GM18951 (cell line): Measurements from ENCODE around the gene GPI.
A peak's percentile ranks its signal among the peaks of the same experiment; 100 is the strongest.
"Not testable (repeated sequence)": the region's sequence is repeated elsewhere in the genome, so short reads cannot be mapped to it uniquely, and the experiment has no call there.

Source experiments
- POLR2A ChIP-seq: IDR thresholded peaks from 4 replicates; pipeline ENCODE4 v1.6.1; 2011; ENCODE audit warnings: mild to moderate bottlenecking; ENCODE audit not compliant: insufficient read length, insufficient read depth; ENCODE audit errors: extremely low read depth
- in situ Hi-C: fragments of 300-500 bp; cut with MboI; formaldehyde crosslinking; loops from one replicate; pipeline ENCODE4 v1.12.0; 2022; ENCODE audit warnings: low sequenced_read_pairs, mixed read lengths, inconsistent platforms; ENCODE audit not compliant: unreplicated experiment

GPI gene

DNA sequence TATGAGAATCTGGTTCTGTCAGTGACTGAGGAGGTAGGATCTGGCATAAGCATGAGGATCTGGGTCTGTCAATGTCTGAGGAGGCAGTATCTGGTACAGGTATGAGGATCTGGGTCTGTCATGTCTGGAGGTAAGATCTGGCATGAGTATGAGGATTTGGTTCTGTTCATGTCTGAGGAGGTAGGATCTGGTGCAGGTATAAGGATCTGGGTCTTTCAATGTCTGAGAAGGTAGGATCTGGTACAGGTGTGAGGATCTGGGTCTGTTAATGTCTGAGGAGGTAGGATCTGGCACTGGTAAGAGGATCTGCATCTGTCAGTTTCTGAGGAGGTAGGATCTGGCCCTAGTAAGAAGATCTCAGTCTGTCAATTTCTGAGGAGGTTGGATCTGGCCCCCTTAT is 26.8 kb downstream of the GPI start:
- in situ Hi-C loops = no loop called here
- TF ChIP-seq POLR2A = no peak

DNA sequence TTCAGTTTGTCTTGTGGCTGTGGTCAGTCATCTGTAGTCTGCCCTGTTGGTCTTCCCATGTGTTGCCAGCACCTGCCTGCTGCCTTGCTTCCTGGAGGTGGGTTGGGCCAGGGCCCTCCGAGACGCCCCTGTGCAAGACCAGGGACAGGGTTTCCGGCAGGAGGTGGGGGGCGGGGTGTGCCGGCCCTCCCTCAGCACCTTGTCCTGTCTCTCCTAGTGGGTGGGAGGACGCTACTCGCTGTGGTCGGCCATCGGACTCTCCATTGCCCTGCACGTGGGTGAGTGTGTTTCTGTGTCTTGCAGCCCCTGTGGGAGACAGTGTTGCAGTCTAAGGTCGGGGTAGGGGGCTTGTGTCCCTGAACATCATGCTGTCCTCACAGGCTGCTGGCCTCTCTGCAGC is 28.0 kb downstream of the GPI start:
- no peak for TF ChIP-seq POLR2A
- in situ Hi-C loops = no loop called here

DNA sequence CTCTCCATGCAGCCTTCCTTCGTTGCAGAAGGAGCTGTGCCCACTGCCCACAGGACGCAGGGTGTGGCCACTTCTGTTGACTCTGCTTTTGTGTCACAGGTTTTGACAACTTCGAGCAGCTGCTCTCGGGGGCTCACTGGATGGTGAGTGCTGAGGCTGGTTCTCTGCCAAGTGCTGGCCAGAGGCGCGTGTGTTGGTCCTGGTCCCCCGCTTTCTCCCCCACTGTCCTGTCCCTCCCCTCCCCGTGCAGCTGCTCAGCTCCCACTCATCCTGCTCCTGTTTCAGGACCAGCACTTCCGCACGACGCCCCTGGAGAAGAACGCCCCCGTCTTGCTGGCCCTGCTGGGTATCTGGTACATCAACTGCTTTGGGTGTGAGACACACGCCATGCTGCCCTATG is 28.6 kb downstream of the GPI start:
- in situ Hi-C loops = no loop called here
- no peak for TF ChIP-seq POLR2A

DNA sequence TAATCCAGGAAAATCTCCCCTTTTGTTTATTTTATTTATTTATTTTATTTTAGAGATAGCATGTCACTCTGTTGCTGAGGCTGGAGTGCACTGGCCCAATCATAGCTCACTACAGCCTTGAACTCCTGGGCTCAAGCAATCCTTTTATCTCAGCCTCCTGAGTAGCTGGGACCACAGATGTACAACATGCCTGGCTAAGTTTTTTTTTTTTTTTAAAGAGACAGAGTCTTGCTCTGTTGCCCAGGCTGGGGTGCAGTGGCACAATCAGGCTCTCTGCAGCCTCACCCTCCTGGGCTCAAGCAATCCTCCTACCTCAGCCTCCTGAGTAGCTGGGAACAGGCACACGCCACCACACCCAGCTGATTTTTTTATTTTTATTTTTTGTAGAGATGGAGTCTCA is 32.9 kb downstream of the GPI start:
- in situ Hi-C loops = no loop called here

DNA sequence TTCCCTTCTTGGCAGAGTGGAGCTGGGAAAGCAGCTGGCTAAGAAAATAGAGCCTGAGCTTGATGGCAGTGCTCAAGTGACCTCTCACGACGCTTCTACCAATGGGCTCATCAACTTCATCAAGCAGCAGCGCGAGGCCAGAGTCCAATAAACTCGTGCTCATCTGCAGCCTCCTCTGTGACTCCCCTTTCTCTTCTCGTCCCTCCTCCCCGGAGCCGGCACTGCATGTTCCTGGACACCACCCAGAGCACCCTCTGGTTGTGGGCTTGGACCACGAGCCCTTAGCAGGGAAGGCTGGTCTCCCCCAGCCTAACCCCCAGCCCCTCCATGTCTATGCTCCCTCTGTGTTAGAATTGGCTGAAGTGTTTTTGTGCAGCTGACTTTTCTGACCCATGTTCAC is 34.9 kb downstream of the GPI start:
- TF ChIP-seq POLR2A = no peak

More for the DNA sequence above, 32.9 kb downstream of the GPI start:
- TF ChIP-seq POLR2A = no peak

DNA sequence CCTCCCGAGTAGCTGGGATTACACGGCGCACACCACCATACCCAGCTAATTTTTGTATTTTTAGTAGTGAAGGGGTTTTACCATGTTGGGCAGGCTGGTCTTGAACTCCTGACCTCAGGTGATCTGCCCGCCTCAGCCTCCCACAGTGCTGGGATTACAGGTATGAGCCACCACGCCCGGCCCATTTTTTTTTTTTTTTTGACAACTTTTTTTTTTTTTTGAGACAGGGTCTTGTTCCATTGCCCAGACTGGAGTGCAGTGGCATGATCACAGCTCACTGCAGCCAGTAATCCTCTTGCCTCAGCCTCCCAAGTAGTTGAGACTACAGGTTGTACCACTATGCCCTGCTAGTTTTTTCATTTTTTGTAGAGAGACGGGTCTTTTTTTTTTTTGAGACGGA is 35.8 kb downstream of the GPI start:
- in situ Hi-C loops = not testable (repeated sequence)

More for the DNA sequence above, 34.9 kb downstream of the GPI start:
- in situ Hi-C loops = no loop called here

DNA sequence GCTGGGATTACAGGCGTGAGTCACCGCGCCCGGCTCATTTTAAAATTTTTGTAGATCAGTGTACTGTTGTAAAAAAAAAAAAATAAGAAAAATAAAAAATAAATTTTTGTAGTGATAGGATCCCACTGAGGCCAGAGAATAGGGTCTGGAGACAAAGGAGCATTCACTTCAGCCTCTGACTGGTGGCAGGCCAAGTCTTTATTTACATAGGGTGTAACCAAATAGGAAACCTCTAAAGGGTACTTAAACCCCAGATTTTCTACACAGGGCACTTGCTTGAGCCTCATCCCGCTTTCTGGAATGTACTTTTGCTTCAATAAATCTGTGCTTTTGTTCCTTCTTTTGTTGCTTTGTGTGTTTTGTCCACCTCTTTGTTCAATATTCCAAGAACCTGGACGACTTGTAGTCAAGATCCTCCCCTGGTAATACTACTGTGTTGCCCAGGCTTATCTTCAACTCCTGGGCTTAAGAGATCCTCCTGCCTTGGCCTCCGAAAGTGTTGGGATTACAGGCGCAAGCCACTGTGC is 37.1 kb downstream of the GPI start:
- no peak for TF ChIP-seq POLR2A
- in situ Hi-C loops = no loop called here

DNA sequence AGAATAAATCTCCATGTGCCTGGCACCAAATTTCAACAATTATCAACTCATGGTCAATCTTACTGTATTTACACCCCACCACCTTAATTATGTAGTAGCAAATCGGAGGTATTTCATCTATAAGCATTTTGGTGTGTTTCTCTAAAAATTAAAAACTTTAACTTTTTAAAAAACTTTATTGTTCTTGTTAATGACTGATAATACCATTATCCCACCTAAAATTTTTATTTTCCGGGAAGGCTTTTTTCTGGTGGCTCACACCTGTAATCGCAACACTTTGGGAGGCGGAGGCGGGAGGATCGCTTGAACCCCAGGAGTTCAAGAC is 38.8 kb downstream of the GPI start:
- in situ Hi-C loops = no loop called here
- no peak for TF ChIP-seq POLR2A

DNA sequence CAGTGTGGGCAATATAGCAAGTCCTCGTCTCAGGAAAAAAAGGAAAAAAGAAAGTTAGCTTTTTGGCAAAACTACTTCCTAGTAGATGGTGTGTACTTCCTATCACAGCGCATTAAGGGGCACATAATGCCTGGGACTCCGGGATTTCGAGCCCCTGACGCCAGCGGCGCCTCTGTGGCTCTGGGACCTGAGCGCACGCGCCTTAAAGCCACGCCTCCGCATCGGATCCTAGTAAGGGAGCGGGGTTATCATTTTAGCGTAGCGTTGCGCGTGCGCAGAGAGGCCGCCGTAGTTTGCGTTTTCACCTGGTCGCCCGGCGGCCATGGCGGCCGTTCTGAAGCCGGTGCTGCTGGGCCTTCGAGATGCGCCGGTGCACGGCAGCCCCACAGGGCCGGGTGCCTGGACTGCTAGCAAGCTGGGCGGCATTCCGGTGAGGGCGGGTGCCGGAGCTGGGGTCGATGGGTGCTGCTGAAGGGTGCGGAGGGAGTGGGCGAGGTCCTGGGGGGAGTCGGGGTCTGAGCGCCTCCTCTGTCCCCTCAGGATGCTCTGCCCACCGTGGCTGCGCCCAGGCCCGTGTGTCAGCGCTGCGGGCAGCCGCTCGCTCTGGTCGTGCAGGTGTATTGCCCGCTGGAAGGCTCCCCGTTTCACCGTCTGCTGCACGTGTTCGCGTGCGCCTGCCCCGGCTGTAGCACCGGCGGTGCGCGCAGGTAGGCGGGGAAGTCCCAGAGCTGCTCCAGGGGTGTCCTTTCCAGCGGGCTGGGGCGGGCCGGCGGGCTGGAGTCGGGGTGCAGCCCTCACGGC is 39.3 kb downstream of the GPI start, which contains the start of gene PDCD2L:
PDCD2L (plus strand) TSS at position 291 of the 801 bp plus-strand sequence; CDS start at position 323, 32 bp downstream.
- peak; percentile 88 for TF ChIP-seq POLR2A
- in situ Hi-C loops = no loop called here

DNA sequence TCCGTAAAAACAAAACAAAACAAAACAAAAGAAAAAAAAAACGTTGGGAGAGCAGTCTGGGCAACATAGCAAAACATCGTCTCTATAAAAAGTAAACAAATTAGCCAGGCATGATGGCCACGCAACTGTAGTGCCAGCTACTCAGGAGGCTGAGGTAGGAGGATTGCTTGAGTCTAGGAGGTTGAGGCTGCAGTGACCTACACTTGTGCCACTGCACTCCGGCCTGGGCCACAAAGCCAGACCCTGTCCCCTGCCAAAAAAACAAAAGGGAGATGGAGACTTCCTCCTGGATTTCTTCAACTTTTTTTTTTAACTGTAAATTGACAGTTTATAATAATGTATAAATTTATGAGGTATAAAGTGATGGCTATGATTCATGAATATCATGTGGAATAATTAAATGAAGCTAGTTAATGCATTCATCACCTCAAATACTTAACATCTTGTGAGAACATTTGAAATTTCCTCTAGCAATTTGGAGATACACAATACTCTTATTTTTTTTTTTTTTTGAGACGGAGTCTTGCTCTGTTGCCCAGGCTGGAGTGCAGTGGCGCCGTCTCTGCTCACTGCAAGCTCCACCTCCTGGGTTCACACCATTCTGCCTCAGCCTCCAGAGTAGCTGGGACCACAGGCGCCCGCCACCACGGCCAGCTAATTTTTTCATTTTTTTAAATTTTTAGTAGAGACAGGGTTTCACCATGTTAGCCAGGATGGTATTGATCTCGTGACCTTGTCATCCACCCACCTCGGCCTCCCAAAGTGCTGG is 41.1 kb downstream of the GPI start:
- no peak for TF ChIP-seq POLR2A
- in situ Hi-C loops = no loop called here

DNA sequence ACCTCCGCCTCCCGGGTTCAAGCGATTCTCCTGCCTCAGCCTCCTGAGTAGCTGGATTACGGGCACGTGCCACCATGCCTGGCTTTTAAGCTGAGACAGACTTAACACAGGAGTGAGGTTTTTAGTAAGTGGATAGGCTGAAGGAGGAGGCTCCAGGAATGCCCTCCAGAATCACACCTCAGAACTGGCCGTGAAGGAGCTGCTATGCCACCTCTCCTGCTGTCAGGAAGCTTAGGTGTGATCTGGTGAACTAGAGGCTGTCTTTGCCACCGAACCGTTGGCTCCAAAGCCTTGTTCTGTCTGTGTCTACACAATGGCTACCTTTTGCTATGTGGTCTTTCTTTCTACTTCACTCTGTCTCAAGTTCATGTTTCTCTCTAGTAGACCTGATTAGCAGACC is 43.4 kb downstream of the GPI start:
- in situ Hi-C loops = no loop called here

DNA sequence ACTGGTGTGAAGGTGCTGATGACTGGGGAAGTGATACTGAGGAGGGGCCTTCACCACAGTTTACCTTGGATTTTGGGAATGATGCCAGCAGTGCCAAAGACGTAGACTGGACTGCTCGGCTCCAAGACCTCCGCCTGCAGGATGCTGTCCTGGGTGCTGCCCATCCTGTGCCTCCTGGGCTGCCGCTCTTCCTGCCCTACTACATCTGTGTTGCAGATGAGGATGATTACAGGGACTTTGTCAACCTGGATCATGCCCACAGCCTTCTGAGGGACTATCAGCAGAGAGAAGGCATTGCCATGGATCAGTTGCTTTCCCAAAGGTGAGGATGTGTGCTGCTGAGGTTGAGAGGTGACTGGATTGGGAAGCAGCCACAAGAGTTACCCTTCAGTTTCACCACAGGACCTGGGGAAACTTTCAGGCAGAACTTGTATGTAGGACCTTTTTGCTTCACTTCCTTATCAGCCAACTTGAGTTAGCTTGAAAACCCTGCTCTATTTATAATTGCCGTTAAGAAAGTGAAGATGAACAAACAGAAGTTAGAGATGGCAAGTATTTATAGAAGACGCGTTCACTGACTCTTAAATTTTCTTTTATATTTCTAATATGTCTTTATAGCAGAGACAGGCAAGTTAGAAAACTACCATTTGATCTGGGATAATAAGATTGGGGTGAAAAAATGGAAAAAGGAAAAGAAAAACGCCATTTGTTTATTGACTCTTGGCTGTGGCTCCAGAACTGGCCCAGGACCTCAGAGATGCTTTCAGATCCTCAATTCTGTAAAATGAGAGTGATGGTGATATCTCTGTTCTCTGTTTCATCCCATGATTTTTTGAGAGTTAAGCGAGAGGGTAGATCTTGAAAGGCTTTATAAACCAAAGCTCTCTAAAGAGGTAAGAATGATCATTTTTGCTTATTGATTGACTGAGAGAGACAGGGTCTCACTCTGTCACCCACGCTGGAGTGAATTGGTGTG is 44.5 kb downstream of the GPI start:
- in situ Hi-C loops = no loop called here
- TF ChIP-seq POLR2A = no peak

More for the DNA sequence above, 43.4 kb downstream of the GPI start:
- no peak for TF ChIP-seq POLR2A

DNA sequence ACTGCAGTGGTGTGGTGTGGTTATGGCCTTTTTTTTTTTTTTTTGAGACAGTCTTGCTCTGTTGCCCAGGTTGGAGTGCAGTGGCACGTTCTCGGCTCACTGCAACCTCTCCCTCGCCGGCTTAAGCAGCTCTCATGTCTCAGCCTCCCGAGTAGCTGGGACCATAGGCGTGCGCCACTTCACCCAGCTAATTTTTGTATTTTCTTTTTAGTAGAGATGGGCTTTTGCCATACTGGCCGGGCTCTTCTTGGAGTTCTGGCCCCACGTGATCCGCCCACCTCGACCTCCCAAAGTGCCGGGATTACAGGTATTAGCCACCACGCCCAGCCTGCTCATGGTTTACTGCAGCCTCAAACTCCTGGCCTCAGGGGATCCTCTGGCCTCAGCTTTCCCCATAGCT is 46.2 kb downstream of the GPI start:
- no peak for TF ChIP-seq POLR2A
- in situ Hi-C loops = no loop called here

DNA sequence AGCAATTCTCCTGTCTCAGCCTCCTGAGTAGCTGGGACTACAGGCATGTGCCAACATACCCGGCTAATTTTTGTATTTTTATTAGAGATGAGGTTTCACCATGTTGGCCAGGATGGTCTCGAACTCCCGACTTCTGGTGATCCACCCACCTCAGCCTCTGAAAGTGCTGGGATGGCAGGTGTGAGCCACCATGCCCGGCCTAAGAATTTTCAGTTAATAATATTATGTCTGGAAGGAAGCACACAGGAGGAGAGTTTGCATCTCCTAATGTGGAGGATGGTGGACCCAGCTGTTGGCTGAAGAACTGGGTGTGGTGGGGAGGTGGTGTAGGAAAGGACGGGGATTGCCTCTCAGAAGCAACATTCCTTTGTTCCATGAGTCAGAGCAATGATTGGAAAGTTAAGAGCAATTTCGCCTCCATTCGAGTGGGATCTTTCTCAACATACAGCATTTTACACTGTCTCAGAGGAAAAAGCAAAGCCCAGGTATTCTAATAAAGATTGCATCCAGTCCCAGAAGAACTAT is 51.1 kb downstream of the GPI start:
- TF ChIP-seq POLR2A = no peak

More for the DNA sequence above, 51.1 kb downstream of the GPI start:
- in situ Hi-C loops = no loop called here
